Muscle layer of colon (tissue), 2 donors: ENCODE data around the gene PRRX1.

Experiments used
- H3K27ac ChIP-seq: one replicate; pipeline ENCODE4 v1.7.0; 2013; ENCODE audit warnings: low read depth, mild to moderate bottlenecking, low read length, moderate library complexity
- H3K27me3 ChIP-seq, 2 donors: one replicate each; pipeline ENCODE4 v1.7.0; 2013; ENCODE audit warnings: low read length in 2 of 2, mild to moderate bottlenecking in 2 of 2; ENCODE audit not compliant: insufficient read depth in 2 of 2, control insufficient read depth in 1 of 2
- H3K36me3 ChIP-seq: one replicate; pipeline ENCODE4 v1.7.0; 2013; ENCODE audit warnings: mild to moderate bottlenecking, low read length; ENCODE audit not compliant: insufficient read depth
- H3K4me1 ChIP-seq: one replicate; pipeline ENCODE4 v1.7.0; 2013; ENCODE audit warnings: mild to moderate bottlenecking, low read length; ENCODE audit not compliant: insufficient read depth
- H3K4me3 ChIP-seq, 2 donors: one replicate each; pipeline ENCODE4 v1.7.0; 2013; ENCODE audit warnings: low read length in 2 of 2, low read depth in 1 of 2, mild to moderate bottlenecking in 1 of 2, moderate library complexity in 1 of 2
- H3K9ac ChIP-seq: one replicate; pipeline ENCODE4 v1.7.0; 2013; ENCODE audit warnings: low read length
- H3K9me3 ChIP-seq: one replicate; pipeline ENCODE4 v1.7.0; 2013; ENCODE audit warnings: mild to moderate bottlenecking, low read length
- donor health status: abdominal sarcoma.
- donor health status: Adenocarcinoma of cecum.

PRRX1 gene

DNA sequence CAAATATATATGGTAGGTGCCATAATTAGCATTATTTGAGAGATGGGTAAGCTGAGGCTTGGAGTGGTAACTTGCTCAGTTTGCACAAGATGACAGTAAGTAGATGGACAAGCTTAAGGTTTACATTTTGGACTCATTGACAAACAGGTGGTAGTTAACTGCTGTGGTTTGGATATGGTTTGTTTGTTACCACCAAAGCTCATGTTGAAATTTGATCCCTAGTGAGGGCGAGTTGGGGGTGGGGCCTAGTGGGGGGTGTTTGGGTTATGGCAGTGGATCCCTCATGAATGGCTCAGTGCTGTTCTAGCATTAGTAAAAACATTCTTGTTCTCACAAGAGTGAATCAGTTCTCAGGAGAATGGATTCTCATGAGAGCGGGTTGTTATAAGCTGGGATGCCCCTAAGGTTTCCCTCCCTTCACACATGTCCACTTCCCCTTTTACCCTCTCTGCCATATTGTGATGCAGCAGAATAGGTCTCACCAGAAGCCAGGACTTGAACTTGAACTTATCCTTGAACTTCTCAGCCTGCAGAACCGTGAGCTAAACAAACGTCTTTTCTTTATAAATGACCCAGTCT lies 6.6 kb upstream of the PRRX1 start:
- Histone ChIP-seq H3K27ac (no peak overlapping the region), H3K27me3 (peaks cover 29 to 31% of the 10 kb centered on the region in 2 donors)

DNA sequence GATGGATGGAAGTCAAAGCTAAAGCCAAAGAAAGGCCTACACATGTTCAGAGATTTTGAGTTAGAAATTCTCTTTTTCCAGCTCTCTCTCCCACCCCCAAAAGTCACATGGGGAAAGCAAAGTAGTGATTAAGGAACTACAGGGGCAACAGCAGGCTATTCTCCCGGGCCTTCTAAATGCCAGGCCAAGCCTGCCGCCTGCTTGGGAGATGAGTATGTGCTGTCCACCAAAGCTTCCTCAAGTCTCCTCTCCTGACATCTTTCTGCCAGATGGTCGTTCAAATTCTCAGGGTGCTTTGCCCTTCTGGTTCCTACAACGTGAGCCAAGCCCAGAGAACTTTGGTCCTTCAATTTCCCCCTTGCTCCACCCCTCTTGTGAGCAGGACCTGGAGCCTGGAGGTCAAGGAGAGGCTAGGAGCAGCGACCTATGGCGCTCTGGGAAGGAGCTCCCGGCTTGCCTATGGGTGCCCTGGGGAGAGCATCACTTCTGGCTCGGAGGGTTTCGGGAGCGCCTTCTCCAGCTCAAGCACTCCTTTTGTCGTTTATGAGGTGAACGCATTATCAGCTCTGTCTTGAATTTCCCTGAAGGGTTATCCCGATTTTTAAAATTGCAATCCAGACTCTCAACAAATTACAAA lies 4.4 kb upstream of the PRRX1 start:
- Histone ChIP-seq H3K4me1 (peaks cover 16% of the 10 kb centered on the region), H3K4me3 (no peak overlapping the region), H3K9me3 (no peaks in the 10 kb centered on the region), H3K36me3 (no peaks in the 10 kb centered on the region), H3K27me3 (peaks cover 43 to 52% of the 10 kb centered on the region in 2 donors), H3K27ac (no peak overlapping the region), H3K9ac (no peak overlapping the region)

More for the DNA sequence above, 6.6 kb upstream of the PRRX1 start:
- H3K4me3 ChIP-seq: no peak overlapping the region
- H3K4me1 ChIP-seq: peaks cover 13% of the 10 kb centered on the region
- no peaks in the 10 kb centered on the region for H3K9me3 ChIP-seq
- H3K36me3 ChIP-seq: no peaks in the 10 kb centered on the region
- no peak overlapping the region for H3K9ac ChIP-seq

DNA sequence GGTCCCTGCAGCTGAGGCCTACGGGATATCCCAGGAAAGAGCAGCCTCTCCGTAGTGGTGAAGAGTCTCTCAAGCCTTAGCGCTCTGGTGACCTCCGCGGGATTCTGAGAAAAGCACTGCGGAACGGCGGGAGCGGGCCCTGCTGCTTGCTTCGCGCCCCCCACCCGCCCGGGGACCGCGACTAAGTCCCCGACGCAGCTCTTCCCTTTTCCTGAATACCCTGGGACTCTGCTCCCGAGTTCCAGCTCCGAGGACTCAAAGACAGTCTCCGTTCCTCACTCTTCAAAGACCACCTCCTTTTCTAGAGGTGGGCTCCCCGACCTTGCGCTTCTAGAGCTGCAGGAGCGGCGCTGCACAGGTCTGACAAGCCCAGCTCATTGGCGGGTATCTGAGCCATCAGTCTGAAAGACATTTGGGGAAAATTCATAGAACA lies 3.6 kb upstream of the PRRX1 start:
- Histone ChIP-seq H3K4me1 (peaks cover 20% of the 10 kb centered on the region), H3K27me3 (peaks cover 46 to 59% of the 10 kb centered on the region in 2 donors), H3K9ac (no peak overlapping the region), H3K36me3 (no peaks in the 10 kb centered on the region), H3K4me3 (no peak overlapping the region), H3K27ac (no peak overlapping the region), H3K9me3 (no peaks in the 10 kb centered on the region)

DNA sequence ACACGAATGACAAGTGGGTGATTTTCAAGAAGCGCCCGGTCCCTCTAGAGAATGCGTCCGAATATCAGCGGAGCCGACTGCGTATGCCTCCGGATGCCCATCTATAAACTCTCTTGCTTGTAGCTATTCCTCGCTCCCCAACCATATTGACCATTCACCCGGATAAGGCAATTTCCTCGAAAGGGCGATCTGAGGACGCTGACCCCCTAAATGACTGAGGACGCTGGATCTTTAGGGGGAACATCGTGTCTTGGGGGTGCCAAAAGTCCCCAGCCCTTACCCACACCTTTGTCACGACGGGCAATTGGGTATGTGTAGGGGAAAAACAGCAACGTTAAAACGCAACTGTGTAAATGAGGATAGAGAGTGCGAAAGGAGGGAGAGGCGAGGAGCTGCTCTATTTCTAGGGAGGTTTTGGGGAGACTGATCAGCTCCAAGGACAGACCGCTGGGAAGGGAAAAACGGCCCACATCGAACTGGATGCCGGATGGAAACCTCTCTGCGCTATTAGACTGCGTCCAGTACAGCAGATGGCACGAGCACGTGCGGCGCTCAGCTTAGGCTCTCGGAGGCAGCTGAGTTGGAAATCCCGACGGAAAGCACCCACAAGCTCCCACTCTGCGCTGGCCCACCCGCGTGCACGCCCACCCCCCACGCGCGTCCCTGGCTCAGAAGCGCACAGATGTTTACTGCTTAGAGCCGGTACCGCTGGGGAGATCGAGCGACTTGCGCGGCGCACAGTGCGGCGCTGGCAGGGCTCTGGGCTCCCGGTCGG lies 2.9 kb upstream of the PRRX1 start:
- peak overlapping the region in 1 of 2 donors; percentile 11 for H3K4me3 ChIP-seq
- no peak overlapping the region for H3K27ac ChIP-seq
- H3K4me1 ChIP-seq: peaks cover 21% of the 10 kb centered on the region
- no peak overlapping the region for H3K9ac ChIP-seq
- peaks cover 53 to 66% of the 10 kb centered on the region in 2 donors for H3K27me3 ChIP-seq
- no peaks in the 10 kb centered on the region for H3K9me3 ChIP-seq
- H3K36me3 ChIP-seq: no peaks in the 10 kb centered on the region

DNA sequence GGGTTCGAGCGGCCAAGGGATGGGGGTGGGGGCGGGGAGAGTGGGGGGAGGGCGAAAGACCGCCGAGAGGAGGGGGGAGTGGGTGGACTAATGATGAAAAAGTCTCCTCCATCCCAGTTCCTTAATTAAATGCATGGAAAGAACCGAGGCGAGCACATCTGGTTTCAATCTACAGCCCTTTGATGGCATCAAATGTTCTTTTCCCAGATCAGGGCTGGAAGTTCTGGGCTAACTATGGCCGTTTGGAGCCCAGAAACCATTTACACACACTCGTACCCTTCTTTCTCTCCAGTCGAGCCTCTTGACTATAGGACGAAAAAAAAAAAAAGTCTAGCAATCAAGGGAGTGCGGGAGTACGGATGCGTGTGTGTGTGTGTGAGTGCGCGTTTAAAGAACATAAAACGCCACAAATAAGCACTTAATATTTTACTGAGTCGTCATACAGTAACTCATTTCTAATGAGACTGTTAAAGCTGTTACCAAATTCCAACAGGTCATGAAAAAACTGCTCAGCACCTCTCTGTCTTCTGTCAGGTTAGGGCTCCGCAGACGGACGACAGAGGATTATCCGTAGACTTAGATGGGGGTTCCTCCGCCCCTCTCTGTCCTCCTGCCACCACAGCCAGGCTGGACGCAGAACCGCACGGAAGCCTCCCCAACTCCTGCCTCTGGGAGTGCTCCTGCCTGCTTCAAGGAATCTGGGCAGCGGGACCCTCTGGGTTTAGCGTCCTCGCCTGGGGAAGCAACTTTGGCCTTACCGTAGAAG lies 2.1 kb upstream of the PRRX1 start:
- peak overlapping the region in 1 of 2 donors; percentile 46 for H3K4me3 ChIP-seq
- H3K36me3 ChIP-seq: no peaks in the 10 kb centered on the region
- H3K4me1 ChIP-seq: peaks cover 21% of the 10 kb centered on the region
- no peaks in the 10 kb centered on the region for H3K9me3 ChIP-seq
- H3K27ac ChIP-seq: no peak overlapping the region
- no peak overlapping the region for H3K9ac ChIP-seq
- H3K27me3 ChIP-seq: peaks cover 53 to 73% of the 10 kb centered on the region in 2 donors

DNA sequence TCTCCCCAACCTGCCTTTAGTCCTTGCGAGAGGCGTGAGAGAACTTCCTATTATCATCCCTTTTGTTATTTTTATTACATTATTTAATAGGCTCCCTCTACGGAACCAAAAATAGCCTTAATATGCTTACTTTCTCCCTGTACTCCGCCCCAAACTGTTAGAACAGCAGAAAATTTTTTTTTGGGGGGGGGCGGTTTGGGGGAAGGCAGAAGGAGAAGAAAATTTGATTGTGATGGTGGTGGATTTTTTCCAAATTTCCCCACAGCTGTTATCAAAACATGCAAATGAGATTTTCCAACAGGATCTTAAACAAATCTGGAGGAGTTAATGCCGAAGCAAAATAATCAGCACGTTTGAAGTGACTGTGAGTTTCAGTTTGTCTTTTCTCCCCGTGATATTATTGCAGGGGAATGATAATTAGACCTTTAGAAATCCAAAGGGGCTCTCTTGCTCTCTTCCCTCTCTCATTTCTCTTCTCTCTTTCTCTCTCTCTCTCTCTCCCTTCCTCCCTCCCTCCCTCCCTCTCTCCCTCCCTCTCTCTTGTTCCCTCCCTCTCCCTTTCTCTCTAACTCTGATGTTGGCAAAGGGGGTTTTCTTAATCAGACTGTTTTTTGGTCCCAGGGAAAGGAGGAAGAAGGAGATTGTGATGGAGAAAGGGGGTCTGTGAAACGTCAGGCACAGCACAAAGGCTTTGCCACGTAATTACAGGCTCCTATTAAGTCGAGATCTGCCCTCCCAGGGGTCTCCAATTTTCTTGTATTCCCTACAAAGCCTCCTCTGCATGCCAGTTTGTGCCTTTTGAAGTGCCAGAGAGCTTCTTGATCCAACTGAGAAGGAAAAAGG lies 1.1 kb upstream of the PRRX1 start:
- H3K9me3 ChIP-seq: no peaks in the 10 kb centered on the region
- no peak overlapping the region for H3K9ac ChIP-seq
- no peaks in the 10 kb centered on the region for H3K36me3 ChIP-seq
- no peak overlapping the region for H3K27ac ChIP-seq
- H3K4me3 ChIP-seq: peak overlapping the region in 1 of 2 donors; percentile 46
- peaks cover 21% of the 10 kb centered on the region for H3K4me1 ChIP-seq
- H3K27me3 ChIP-seq: peaks cover 60 to 83% of the 10 kb centered on the region in 2 donors

DNA sequence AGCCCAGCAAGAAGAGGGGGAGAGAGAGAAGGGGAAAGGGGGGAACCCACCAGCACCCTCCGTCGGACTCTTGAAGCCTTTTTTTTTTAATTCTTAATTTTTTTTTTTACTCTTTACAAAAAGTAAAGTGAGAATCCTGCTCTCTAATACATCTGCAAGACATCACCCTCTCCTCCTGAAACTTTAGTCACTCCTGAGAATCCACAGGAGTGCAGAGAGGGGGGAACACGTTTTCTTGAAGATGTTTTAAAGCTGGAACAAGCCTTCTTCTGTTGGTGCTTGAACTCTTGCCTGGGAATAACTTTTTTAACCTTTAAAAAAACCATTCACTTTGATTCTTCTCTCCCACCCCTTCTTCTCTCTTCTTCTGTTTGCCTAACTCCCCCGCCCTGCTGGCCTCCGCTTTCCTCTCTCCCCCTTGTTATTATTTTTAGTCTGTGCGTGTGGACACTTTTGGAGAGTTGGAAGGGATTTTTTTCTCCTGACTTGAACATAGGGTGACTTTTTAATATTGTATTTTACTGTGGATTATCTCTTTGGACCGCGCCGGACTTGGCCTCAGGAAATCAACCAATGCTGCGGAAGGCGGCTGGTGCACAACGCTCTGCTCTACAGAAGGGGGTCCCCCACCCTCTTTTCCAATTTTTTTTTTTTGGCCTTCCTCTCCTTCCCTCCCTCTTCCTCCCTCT lies 383 bp upstream of the PRRX1 start:
- Histone ChIP-seq H3K4me1 (peaks cover 21% of the 10 kb centered on the region), H3K27ac (no peak overlapping the region), H3K9ac (no peak overlapping the region), H3K36me3 (no peaks in the 10 kb centered on the region), H3K4me3 (peak overlapping the region; percentile 47 to 56), H3K27me3 (peaks cover 61 to 91% of the 10 kb centered on the region in 2 donors), H3K9me3 (no peaks in the 10 kb centered on the region)

DNA sequence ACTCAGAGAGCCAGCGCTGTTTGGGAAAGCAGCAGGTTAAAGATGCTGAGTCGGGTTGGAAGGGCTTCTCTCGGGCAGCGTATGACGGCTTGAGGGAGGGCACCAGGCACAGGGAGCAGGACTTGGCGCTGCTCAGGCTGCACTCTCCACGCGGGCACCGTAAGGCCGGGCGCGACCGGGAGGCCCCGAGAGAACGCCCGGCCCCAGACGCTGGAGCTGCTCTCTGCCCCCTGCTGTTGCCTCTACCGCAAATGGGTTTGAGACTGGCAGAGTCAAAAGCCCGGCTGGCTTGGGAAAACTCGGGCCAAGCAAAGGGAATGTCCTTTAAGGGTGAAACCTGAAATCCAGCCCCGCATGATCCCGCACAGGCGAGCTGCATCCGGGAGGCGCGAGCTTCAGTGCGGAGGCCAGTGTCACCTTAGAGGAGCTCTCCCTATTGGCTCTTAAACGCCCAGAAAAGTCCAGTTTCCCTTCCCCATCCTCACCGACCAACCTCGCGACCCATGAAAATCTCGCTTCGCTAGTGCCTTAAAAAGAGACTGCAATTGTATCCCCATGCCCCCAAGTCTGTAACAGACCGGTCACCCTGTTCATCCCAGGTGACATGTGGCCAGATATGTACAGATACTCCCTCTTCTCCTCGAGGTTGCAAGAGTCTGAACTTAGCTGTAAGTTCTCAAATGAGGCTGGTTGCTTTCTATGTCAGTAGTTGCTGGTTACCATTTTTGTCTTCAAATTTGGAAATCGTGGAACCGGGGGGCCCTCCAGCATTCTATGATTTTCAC lies 1.1 kb downstream of the PRRX1 start:
- H3K9me3 ChIP-seq: no peaks in the 10 kb centered on the region
- peaks cover 21% of the 10 kb centered on the region for H3K4me1 ChIP-seq
- no peaks in the 10 kb centered on the region for H3K36me3 ChIP-seq
- peaks cover 56 to 94% of the 10 kb centered on the region in 2 donors for H3K27me3 ChIP-seq
- no peak overlapping the region for H3K9ac ChIP-seq
- H3K4me3 ChIP-seq: peak overlapping the region; percentile 47 to 56
- no peak overlapping the region for H3K27ac ChIP-seq

DNA sequence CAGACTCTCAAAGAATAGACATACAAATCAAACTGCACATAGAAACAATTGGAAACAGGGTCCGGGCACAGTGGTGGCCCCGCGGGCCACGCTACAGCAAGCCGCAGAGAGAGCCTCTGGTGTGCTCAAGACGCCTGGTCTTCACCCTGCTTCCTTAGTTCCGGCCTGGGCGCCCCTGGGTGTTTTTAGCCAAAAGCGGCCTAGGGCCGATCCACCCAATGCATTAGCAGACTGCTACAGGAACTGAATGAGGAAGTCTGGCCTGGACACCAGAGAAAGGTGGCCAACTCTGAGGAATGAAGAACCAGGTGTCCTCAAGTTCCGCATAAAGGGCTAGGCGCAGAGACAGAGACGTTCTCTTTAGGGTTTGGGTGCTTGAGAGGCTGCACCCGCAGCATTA lies 1.7 kb downstream of the PRRX1 start:
- Histone ChIP-seq H3K27ac (no peak overlapping the region), H3K4me1 (peaks cover 21% of the 10 kb centered on the region), H3K9me3 (no peaks in the 10 kb centered on the region), H3K36me3 (no peaks in the 10 kb centered on the region), H3K27me3 (peaks cover 54 to 96% of the 10 kb centered on the region in 2 donors), H3K4me3 (peak overlapping the region in 1 of 2 donors; percentile 47), H3K9ac (no peak overlapping the region)
